Activated T-cell treated with anti-CD3 and anti-CD28 coated beads, Interleukin-2, amount 50 U/mL, for 72 hours (primary cell): ENCODE measurements around the gene CLIP3. TPM values are rescaled to one million over a fixed set of nuclear protein-coding genes. Genes with fewer than 3 reads are reported as not detected.
A peak's percentile ranks its signal among the peaks of the same experiment; 100 is the strongest.
"Not testable (repeated sequence)": the region's sequence is repeated elsewhere in the genome, so short reads cannot be mapped to it uniquely, and the experiment has no call there.

Source experiments
- ATAC-seq, 2 donors: fragments of 150-1000 bp; cut with Tn5 transposase; replicated peaks in 1 of 2; 2 replicates each; pipeline ENCODE4 v1.10.0; 2021; ENCODE audit warnings: moderate library complexity in 2 of 2, mild to moderate bottlenecking in 1 of 2
- DNase-seq, 2 donors: peaks; one replicate each; pipeline ENCODE4 v3.0.0; 2021 to 2022; ENCODE audit warnings: mixed read lengths in 1 of 2
- H3K27ac Mint-ChIP-seq: one replicate; pipeline ENCODE4 v1.8.0; 2022; ENCODE audit warnings: mild to moderate bottlenecking, moderate library complexity, mixed read lengths
- H3K27me3 Mint-ChIP-seq: one replicate; pipeline ENCODE4 v1.8.0; 2022; ENCODE audit warnings: low read depth, mixed read lengths
- H3K36me3 Mint-ChIP-seq, 2 donors: one replicate each; pipeline ENCODE4 v1.8.0; 2022; ENCODE audit warnings: mixed read lengths in 2 of 2, mild to moderate bottlenecking in 1 of 2; ENCODE audit not compliant: insufficient read depth in 2 of 2
- H3K4me1 Mint-ChIP-seq: one replicate; pipeline ENCODE4 v1.8.0; 2022; ENCODE audit warnings: low read depth, mixed read lengths
- H3K4me3 Mint-ChIP-seq, 2 donors: one replicate each; pipeline ENCODE4 v1.8.0; 2022; ENCODE audit warnings: mild to moderate bottlenecking in 2 of 2, mixed read lengths in 2 of 2, moderate library complexity in 2 of 2
- H3K9me3 Mint-ChIP-seq, 2 donors: one replicate each; pipeline ENCODE4 v1.8.0; 2022; ENCODE audit warnings: mixed read lengths in 2 of 2
- total RNA-seq, 2 donors: library from RNA; stranded (reverse); gene quantifications; one replicate each; pipeline ENCODE4 v1.2.3, GENCODE V29; 2022

The CLIP3 gene
- total RNA-seq, 2 donors from 2014 or later, result 1.0 to 2.7 TPM

DNA sequence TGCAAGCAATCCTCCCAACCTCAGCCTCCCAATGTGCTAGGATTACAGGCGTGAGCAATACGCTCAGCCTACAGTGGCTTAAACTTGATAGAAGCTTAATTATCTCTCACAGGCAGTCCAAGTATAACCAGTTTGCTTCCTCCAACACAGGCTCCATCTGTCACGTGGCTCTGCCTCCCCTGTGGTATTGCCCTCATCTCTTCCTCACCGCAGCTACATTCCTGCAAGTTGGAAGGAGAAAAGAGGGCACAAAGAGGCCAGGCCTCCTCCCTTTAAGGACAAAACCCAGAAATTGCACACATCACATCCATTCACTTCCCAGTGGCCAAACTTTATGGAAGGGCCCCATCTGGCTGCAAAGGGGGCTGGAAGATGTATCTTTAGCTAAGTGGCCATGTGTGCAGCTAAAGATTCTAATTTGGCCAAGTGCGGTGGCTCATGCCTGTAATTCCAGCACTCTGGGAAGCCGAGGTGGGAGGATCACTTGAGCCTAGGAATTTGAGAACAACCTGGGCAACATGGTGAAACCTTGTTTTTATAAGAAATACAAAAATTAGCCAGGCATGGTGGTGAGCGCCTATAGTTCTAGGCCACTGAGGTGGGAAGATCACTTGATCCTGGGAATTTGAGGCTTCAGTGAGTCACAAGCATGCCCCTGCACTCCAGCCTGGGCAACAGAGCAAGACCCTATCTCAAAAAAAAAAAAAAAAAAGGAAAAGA, 40.8 kb downstream of the CLIP3 start:
- Mint-ChIP-seq H3K4me3 (no peak overlapping the region), H3K9me3 (peaks cover 0 to 1% of the 10 kb centered on the region in 2 donors), H3K36me3 (peaks cover 0 to 4% of the 10 kb centered on the region in 2 donors), H3K27me3 (peaks cover 10% of the 10 kb centered on the region), H3K4me1 (peaks cover 25% of the 10 kb centered on the region), H3K27ac (no peak overlapping the region)
- ATAC-seq, result no peak
- DNase-seq, result no peak

DNA sequence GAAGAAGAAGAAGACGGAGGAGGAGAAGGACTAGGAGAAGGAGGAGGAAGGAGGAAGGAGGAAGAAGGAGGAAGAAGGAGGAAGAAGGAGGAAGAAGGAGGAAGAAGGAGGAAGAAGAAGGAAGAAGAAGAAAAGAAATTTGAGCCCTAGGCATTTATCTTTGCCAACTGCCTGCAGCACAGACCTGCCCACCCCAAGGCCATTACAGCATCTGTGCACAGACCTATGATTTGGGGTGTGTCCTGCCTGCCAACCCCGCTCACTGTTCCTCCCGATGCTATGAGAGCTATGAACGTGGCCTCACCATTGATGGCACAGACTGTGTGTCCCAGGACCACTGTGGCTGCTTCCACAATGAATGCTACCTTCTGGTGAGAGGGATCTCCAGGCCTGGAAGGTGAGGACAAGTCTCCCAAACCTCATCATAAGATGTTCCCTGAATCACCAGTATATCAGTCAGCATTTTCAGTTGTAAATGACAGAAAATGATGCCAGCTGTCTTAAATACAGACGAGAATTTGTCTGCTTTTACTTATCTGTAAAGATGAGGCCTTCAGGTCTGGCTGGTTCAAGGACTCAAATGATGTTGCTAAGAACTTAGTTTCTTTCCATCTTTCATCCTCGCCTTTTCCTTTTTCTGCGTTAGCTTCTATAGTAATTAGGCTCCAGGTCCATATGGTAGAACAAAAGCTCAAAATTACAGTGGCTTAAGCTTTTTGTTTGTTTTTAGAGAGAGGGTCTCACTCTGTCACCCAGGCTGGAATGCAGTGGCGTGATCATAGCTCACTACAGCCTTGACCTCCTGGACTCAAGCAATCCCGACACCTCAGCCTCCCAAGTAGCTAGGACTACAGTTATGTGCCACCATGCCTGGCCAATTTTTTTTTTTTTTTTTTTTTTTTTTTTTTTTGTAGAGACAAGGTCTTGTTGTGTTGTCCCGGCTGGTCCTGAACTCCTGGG, 41.6 kb downstream of the CLIP3 start:
- Mint-ChIP-seq H3K27me3 (peaks cover 18% of the 10 kb centered on the region), H3K36me3 (peaks cover 0 to 2% of the 10 kb centered on the region in 2 donors), H3K9me3 (peaks cover 0 to 1% of the 10 kb centered on the region in 2 donors), H3K27ac (no peak overlapping the region), H3K4me3 (no peak overlapping the region), H3K4me1 (peaks cover 24% of the 10 kb centered on the region)
- DNase-seq, result no peak
- ATAC-seq, result no peak

DNA sequence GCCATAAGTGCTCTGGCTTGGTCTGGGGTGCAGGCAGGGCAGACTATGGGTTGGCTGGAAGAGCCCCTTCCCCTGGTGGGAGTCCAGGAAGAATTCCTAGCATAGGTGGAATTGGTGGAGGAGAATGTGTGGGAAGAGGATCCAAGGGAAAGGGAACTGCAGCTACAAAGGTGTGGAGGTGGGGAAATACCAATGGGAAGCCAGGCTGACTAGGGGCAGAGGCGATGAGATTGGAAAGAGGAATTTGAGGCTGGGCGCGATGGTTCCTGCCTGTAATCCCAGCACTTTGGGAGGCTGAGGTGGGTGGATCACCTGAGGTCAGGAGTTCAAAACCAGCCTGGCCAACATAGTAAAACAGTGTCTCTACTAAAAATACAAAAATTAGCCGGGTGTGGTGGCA, 42.5 kb downstream of the CLIP3 start:
- ATAC-seq (no peak), DNase-seq (no peak)
- no peak overlapping the region for H3K27ac Mint-ChIP-seq
- H3K4me3 Mint-ChIP-seq, result no peak overlapping the region
- H3K36me3 Mint-ChIP-seq, result peaks cover 0 to 2% of the 10 kb centered on the region in 2 donors
- H3K27me3 Mint-ChIP-seq, result peaks cover 27% of the 10 kb centered on the region
- peaks cover 19% of the 10 kb centered on the region for H3K4me1 Mint-ChIP-seq
- H3K9me3 Mint-ChIP-seq, result peaks cover 0 to 3% of the 10 kb centered on the region in 2 donors

DNA sequence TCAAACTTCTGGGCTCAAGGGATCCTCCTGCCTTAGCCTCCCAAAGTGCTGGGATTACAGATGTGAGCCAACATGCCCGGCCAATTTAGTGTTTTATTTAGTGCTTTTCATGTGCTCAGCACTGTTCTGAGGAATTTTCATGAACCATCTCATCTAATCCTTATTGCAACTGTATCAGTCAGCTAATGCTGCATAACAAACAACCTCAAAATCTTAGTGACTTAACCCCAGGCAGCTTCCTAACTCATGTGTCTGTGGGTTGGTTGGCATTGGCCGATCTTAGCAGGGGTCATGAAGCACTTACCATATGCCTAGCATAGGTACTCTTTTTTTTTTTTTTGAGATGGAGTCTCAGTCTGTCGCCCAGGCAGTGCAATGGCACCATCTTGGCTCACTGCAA, 43.8 kb downstream of the CLIP3 start:
- Mint-ChIP-seq H3K27ac (no peak overlapping the region), H3K9me3 (peaks cover 0 to 3% of the 10 kb centered on the region in 2 donors), H3K4me1 (peaks cover 8% of the 10 kb centered on the region), H3K4me3 (no peak overlapping the region), H3K36me3 (no peaks in the 10 kb centered on the region), H3K27me3 (peaks cover 40% of the 10 kb centered on the region)
- DNase-seq, result no peak
- ATAC-seq, result no peak

DNA sequence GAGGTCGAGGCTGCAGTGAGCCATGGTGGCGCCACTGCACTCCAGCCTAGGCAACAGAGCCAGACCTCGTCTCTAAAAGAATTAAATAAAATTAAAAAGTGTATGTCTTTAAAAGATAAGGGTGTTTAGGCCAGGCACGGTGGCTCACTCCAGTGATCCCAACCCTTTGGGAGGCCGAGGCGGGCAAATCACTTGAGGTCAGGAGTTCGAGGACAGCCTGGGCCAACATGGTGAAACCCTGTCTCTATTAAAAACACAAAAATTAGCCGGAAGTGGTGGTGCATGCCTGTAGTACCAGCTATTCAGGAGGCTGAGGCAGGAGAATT, 45.1 kb downstream of the CLIP3 start:
- DNase-seq (no peak), ATAC-seq (no peak)
- Mint-ChIP-seq H3K9me3 (peaks cover 0 to 3% of the 10 kb centered on the region in 2 donors), H3K4me3 (peak overlapping the region in 1 of 2 donors; percentile 83), H3K4me1 (peaks cover 8% of the 10 kb centered on the region), H3K27ac (no peak overlapping the region), H3K36me3 (no peaks in the 10 kb centered on the region), H3K27me3 (peaks cover 40% of the 10 kb centered on the region)

DNA sequence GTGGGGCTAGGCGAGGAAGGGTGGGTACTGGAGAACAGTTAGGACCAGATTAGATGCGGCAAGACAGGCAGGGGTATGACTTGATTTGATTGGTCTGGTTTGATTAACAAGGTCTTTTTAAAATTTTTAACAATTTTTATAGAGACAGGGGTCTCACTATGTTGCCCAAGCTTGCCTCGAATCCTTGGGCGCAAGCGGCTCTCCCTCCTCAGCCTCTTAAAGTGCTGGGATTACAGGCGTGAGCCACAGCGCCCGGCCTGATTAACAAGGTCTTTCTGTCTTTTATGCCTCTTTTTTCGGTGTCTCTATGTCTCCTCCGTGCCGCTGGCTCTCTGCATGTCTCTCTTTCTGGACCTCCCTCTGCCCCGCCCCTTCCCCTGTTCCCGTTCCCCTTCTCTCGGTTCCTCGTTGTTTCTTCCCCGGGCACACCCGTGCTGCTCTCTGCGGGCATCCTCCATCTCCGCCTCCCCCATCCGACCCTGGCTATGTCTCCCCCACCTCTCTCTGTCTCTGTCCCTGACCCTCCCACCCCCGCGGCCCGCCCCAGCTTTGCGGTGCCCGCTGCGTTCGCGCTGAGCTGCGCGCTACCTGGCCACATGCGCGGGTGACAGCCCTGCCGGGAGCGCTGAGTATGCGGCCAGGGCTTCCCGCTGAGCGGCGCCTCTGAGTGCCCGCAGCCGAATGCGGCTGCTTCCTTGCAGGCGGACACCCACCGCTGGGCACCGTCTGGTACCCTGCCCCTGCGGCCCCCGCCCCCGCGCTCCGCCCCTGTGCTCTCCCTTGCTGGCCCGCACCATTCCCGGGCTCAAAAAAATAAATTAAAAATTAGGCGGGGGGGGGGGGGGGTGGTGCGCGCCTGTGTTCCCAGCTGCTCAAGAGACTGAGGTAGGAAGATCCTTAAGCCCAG, 45.8 kb downstream of the CLIP3 start:
- H3K36me3 Mint-ChIP-seq, result no peaks in the 10 kb centered on the region

DNA sequence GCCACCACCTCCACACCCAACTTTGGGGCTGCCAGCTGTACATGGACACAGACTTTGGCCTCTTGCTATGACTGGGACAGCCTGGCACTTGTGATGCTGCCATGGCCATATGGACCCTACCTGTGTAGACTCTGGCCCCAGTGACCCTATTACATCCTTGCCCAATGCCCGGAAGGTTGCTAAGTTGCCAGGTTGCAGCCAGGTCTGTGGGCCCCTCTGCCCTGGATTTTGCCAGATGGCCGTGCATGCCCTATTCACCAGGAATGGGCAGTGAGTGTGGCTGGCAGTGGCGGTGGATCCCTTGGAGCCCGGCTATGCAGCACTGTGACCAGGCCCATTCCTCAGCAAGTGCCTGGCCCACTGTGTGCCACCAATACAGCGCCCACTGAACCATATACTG, 46.6 kb downstream of the CLIP3 start:
- DNase-seq, result no peak
- no peak overlapping the region for H3K27ac Mint-ChIP-seq
- H3K27me3 Mint-ChIP-seq, result peaks cover 40% of the 10 kb centered on the region
- no peak for ATAC-seq
- H3K36me3 Mint-ChIP-seq, result no peaks in the 10 kb centered on the region
- peaks cover 0 to 3% of the 10 kb centered on the region in 2 donors for H3K9me3 Mint-ChIP-seq
- H3K4me1 Mint-ChIP-seq, result peaks cover 8% of the 10 kb centered on the region
- H3K4me3 Mint-ChIP-seq, result peak overlapping the region; percentile 52 to 83

More for the DNA sequence above, 45.8 kb downstream of the CLIP3 start:
- ATAC-seq, result peak; percentile 72 to 73
- Mint-ChIP-seq H3K4me1 (peaks cover 8% of the 10 kb centered on the region), H3K9me3 (peaks cover 0 to 3% of the 10 kb centered on the region in 2 donors), H3K27ac (no peak overlapping the region), H3K27me3 (peaks cover 40% of the 10 kb centered on the region), H3K4me3 (peak overlapping the region; percentile 77 to 83)
- DNase-seq, result peak; percentile 19 to 22

DNA sequence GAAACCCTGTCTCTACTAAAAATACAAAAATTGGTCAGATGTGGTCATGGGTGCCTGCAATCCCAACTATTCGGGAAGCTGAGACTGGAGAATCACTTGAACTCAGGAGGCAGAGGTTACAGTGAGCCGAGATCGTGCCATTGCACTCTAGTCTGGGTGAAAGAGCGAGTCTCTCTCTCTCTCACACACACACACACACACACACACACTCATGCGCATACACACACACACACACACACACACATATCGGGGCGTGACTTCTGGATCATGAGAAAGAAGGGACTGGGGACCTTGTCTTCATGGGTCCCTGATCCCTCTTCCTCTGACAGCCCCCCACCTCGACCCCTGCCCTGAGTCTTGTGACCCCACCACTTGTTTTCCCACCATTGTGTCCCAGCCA, 49.5 kb downstream of the CLIP3 start:
- no peak for DNase-seq
- Mint-ChIP-seq H3K27me3 (peaks cover 51% of the 10 kb centered on the region), H3K27ac (no peak overlapping the region), H3K4me1 (peaks cover 8% of the 10 kb centered on the region), H3K4me3 (no peak overlapping the region), H3K9me3 (peaks cover 0 to 2% of the 10 kb centered on the region in 2 donors), H3K36me3 (no peaks in the 10 kb centered on the region)
- ATAC-seq, result no peak

DNA sequence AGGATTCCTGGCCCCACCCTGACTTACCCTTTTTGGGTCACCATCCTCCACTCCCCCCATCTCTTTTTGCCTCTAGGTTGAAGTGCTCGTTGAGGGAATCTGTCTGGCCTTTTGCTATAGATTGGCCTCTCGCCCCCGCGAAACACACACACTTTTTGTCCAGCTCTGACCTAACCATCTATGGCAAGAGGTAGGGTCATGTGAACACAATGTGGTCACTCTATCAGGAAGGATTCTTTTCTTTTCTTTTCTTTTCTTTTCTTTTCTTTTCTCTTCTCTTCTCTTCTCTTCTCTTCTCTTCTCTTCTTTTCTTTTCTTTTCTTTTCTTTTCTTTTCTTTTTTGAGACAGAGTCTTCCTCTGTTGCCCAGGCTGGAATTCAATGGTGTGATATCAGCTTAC, 51.7 kb downstream of the CLIP3 start:
- not testable (repeated sequence) for ATAC-seq, H3K36me3 Mint-ChIP-seq, H3K9me3 Mint-ChIP-seq, DNase-seq, H3K4me1 Mint-ChIP-seq, H3K27ac Mint-ChIP-seq, H3K4me3 Mint-ChIP-seq
- peaks cover 39% of the 10 kb centered on the region for H3K27me3 Mint-ChIP-seq

DNA sequence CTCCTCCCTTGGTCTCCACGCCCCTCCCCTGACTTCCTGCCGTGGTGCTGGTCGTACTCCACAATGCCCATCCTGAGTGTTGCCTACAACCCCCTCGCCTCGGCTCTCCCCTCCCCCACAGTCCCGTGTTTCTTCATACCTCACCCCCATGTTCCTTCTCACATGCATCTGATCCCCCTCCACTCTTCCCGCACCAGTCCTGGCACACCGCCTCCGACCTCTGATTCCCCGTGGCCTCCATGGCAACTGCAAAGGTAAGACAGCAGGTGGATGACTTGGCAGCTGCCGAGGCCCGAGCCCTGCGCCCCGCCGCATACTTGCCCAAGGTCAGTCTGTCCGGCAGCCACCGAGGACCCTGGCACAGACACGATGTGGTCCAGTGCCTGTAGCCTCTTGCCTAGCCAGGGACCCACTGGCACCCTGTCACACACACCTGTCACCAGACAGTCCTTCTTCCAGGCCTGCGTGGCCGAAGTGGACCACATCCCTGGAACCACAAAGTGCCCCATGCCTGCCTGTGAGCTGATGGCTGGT, 53.8 kb downstream of the CLIP3 start:
- Mint-ChIP-seq H3K4me3 (no peak overlapping the region), H3K9me3 (no peaks in the 10 kb centered on the region), H3K27me3 (peaks cover 18% of the 10 kb centered on the region), H3K4me1 (no peaks in the 10 kb centered on the region), H3K27ac (no peak overlapping the region), H3K36me3 (no peaks in the 10 kb centered on the region)
- DNase-seq (no peak), ATAC-seq (no peak)

DNA sequence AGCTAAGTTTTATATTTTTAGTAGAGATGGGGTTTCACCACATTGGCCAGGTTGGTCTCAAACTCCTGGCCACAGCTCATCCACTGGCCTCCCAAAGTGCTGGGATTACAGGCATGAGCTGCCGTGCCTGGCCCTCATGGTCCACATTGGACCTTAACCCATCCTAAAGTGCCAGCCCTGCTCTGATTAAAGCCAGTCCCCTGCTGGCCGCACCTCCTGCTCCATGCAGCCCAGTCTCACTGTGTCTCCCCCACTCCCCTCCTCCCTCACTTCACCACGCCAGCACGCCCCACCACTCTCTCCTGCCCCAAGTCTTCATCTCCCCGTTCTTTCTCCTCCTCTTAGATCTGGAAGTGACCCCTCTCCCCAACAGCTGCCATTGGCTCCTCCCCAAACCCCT, 54.4 kb downstream of the CLIP3 start:
- Mint-ChIP-seq H3K4me3 (no peak overlapping the region), H3K27ac (no peak overlapping the region), H3K9me3 (no peaks in the 10 kb centered on the region), H3K27me3 (peaks cover 17% of the 10 kb centered on the region), H3K4me1 (no peaks in the 10 kb centered on the region), H3K36me3 (no peaks in the 10 kb centered on the region)
- DNase-seq, result no peak
- no peak for ATAC-seq

DNA sequence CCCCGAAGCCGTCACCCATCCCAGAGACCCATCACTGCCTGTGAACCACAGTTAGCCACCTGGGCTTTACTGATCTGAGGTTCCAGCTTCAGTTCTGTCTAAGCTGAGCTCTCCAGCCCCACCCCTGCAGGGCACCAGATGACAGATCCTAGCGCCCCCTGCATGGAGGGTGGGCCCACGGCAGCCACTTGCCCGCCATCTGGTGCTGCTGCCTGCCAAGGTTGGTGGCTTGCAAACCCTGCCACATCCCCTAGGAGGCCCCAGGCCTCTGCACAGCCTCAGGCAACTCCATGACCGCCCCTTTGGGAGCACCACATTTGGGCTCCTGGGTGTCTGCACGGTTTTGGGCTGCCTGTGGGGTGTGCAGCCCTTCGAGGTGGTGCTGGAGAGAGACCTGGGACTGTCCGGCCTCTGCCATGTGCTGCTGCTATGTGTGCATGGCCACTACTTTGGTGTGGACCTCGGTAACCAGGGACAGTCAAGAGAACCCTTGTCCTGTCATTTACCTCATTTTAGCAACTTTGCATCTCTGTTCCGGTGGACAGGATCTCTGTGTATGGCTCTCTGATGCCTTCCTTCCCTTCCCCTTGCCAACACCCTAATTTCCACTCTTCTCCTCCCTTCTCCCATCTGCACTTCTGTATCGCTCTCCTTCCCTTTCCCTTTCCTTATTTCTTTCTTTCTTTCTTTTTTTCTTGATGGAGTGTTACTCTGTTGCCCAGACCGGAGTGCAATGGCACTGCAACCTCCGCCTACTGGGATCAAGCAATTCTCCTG, 55.0 kb downstream of the CLIP3 start:
- Mint-ChIP-seq H3K27ac (no peak overlapping the region), H3K36me3 (no peaks in the 10 kb centered on the region), H3K4me1 (no peaks in the 10 kb centered on the region), H3K9me3 (no peaks in the 10 kb centered on the region), H3K4me3 (no peak overlapping the region), H3K27me3 (peaks cover 17% of the 10 kb centered on the region)
- DNase-seq (peak; percentile 48), ATAC-seq (peak; percentile 78 to 80)
